GM23248 (cell line): ENCODE measurements around the gene SMNDC1.

Source experiments
- EZH2 ChIP-seq: fragments of 200-600 bp; sonication (generic); IDR thresholded peaks from 2 replicates; pipeline ENCODE4 v1.6.1; 2018; ENCODE audit warnings: antibody characterized with exemption, mild to moderate bottlenecking; ENCODE audit not compliant: insufficient read depth, poor library complexity, severe bottlenecking
- EZH2phosphoT487 ChIP-seq: fragments of 200-600 bp; sonication (generic); IDR thresholded peaks from 2 replicates; pipeline ENCODE4 v1.6.1; 2018; ENCODE audit warnings: antibody characterized with exemption, moderate library complexity, mild to moderate bottlenecking, low read depth; ENCODE audit not compliant: insufficient read depth

- TF ChIP-seq EZH2, result no peak
- TF ChIP-seq EZH2phosphoT487, result no peak
These were observed 29.5 kb downstream of the SMNDC1 start for GRCh38 chr10:110275128-110275729.
